Loucy (cell line): ENCODE measurements around the gene HYCC1.

Source experiments
- H2AFZ ChIP-seq: fragments of 200-600 bp; sonication (generic); 2 replicates; pipeline ENCODE4 v1.6.0; 2016; ENCODE audit warnings: antibody characterized with exemption, mild to moderate bottlenecking, low read length, moderate library complexity
- H3F3A ChIP-seq: fragments of 200-600 bp; 2 replicates; pipeline ENCODE4 v1.6.0; 2016; ENCODE audit warnings: antibody characterized with exemption, low read depth, mild to moderate bottlenecking
- H3K27me3 ChIP-seq: fragments of 200-600 bp; sonication (generic); 2 replicates; pipeline ENCODE4 v1.6.1; 2014; ENCODE audit warnings: low read length, mild to moderate bottlenecking; ENCODE audit not compliant: insufficient read depth, poor library complexity, severe bottlenecking
- H3K36me3 ChIP-seq: fragments of 200-600 bp; sonication (generic); 2 replicates; pipeline ENCODE4 v1.6.1; 2016; ENCODE audit warnings: low read length; ENCODE audit not compliant: insufficient read depth
- H3K4me1 ChIP-seq: fragments of 200-600 bp; sonication (generic); 2 replicates; pipeline ENCODE4 v1.5.1; 2014; ENCODE audit warnings: low read length, mild to moderate bottlenecking; ENCODE audit not compliant: insufficient read depth, poor library complexity, severe bottlenecking
- H3K4me2 ChIP-seq: fragments of 200-600 bp; sonication (generic); 2 replicates; pipeline ENCODE4 v1.6.0; 2014; ENCODE audit warnings: antibody characterized with exemption, low read length, low read depth, mild to moderate bottlenecking; ENCODE audit not compliant: poor library complexity, severe bottlenecking
- H3K4me3 ChIP-seq: fragments of 200-600 bp; sonication (generic); 2 replicates; pipeline ENCODE4 v1.5.1; 2014; ENCODE audit warnings: low read length, mild to moderate bottlenecking, mixed read lengths; ENCODE audit not compliant: poor library complexity, severe bottlenecking
- H3K79me2 ChIP-seq: fragments of 200-600 bp; sonication (generic); 2 replicates; pipeline ENCODE4 v1.6.1; 2014; ENCODE audit warnings: low read length; ENCODE audit not compliant: insufficient read depth
- H3K9ac ChIP-seq: fragments of 200-600 bp; sonication (generic); 2 replicates; pipeline ENCODE4 v1.6.0; 2014; ENCODE audit warnings: mild to moderate bottlenecking, low read depth, low read length, moderate library complexity; ENCODE audit not compliant: poor library complexity, severe bottlenecking
- H3K9me2 ChIP-seq: fragments of 200-600 bp; sonication (generic); replicated peaks from 2 replicates; pipeline ENCODE4 v1.6.1; 2016; ENCODE audit warnings: low read depth, low read length, mixed read lengths
- H3K9me3 ChIP-seq: fragments of 200-600 bp; sonication (generic); 2 replicates; pipeline ENCODE4 v1.6.1; 2014; ENCODE audit warnings: mild to moderate bottlenecking, antibody characterized with exemption, low read length, low read depth; ENCODE audit not compliant: insufficient read depth
- H4K20me1 ChIP-seq: fragments of 200-600 bp; sonication (generic); 2 replicates; pipeline ENCODE4 v1.6.0; 2014; ENCODE audit warnings: antibody characterized with exemption, low read length, mild to moderate bottlenecking; ENCODE audit not compliant: insufficient read depth, poor library complexity, severe bottlenecking
- CTCF ChIP-seq: fragments of 200-600 bp; sonication (generic); conservative IDR thresholded peaks from 2 replicates; pipeline ENCODE4 v1.5.1; 2014; ENCODE audit warnings: mild to moderate bottlenecking, antibody characterized with exemption, low read length
- EZH2phosphoT487 ChIP-seq: fragments of 200-600 bp; IDR thresholded peaks from 2 replicates; pipeline ENCODE4 v1.6.1; 2018; ENCODE audit warnings: antibody characterized with exemption, mild to moderate bottlenecking, moderate library complexity, borderline replicate concordance

Gene HYCC1

GRCh38 chr7:22997871-22998518 is 15.9 kb downstream of the HYCC1 start:
- TF ChIP-seq CTCF: no peak
- TF ChIP-seq EZH2phosphoT487: no peak
- H3K79me2 ChIP-seq: peaks cover 84% of the 10 kb centered on the region

GRCh38 chr7:22996470-22996869 is 17.5 kb downstream of the HYCC1 start:
- TF ChIP-seq EZH2phosphoT487: no peak
- no peak for TF ChIP-seq CTCF
- no peaks in the 10 kb centered on the region for H3K9me2 ChIP-seq
- no peak overlapping the region for H3K4me2 ChIP-seq
- H3F3A ChIP-seq: no peaks in the 10 kb centered on the region
- H3K36me3 ChIP-seq: no peaks in the 10 kb centered on the region
- H3K4me3 ChIP-seq: no peak overlapping the region
- peaks cover 36% of the 10 kb centered on the region for H3K4me1 ChIP-seq
- H3K27me3 ChIP-seq: no peaks in the 10 kb centered on the region
- no peak overlapping the region for H2AFZ ChIP-seq
- no peak overlapping the region for H3K9ac ChIP-seq
- no peaks in the 10 kb centered on the region for H3K9me3 ChIP-seq
- peaks cover 86% of the 10 kb centered on the region for H3K79me2 ChIP-seq
- H4K20me1 ChIP-seq: peaks cover 2% of the 10 kb centered on the region

More at GRCh38 chr7:22997871-22998518, 15.9 kb downstream of the HYCC1 start:
- Histone ChIP-seq H3F3A (no peaks in the 10 kb centered on the region), H3K4me2 (no peak overlapping the region), H3K27me3 (no peaks in the 10 kb centered on the region), H2AFZ (no peak overlapping the region), H3K9me3 (no peaks in the 10 kb centered on the region), H4K20me1 (peaks cover 5% of the 10 kb centered on the region), H3K4me1 (peaks cover 31% of the 10 kb centered on the region), H3K9ac (no peak overlapping the region), H3K36me3 (no peaks in the 10 kb centered on the region), H3K9me2 (no peaks in the 10 kb centered on the region), H3K4me3 (no peak overlapping the region)

- Histone ChIP-seq H3K36me3 (no peaks in the 10 kb centered on the region), H3K4me2 (no peak overlapping the region), H4K20me1 (peaks cover 7% of the 10 kb centered on the region), H3K27me3 (no peaks in the 10 kb centered on the region), H2AFZ (no peak overlapping the region), H3K9me2 (no peaks in the 10 kb centered on the region), H3F3A (peaks cover 6% of the 10 kb centered on the region), H3K9ac (no peak overlapping the region), H3K79me2 (peaks cover 87% of the 10 kb centered on the region), H3K4me1 (peaks cover 37% of the 10 kb centered on the region), H3K4me3 (no peak overlapping the region), H3K9me3 (no peaks in the 10 kb centered on the region)
- TF ChIP-seq EZH2phosphoT487: no peak
- TF ChIP-seq CTCF: no peak
Measured at GRCh38 chr7:22995011-22995410, 18.9 kb downstream of the HYCC1 start.
